Raji (cell line): ENCODE measurements around the gene MDC1.
A peak's percentile ranks its signal among the peaks of the same experiment; 100 is the strongest.

Experiments used
- POLR2A ChIP-seq: IDR thresholded peaks from 2 replicates; pipeline ENCODE4 v1.6.1; 2011; ENCODE audit warnings: low read depth, low read length, control low read depth; ENCODE audit not compliant: insufficient read depth

The MDC1 gene

GRCh38 chr6:30687659-30688431 is 29.2 kb downstream of the MDC1 start:
- no peak for TF ChIP-seq POLR2A

DNA sequence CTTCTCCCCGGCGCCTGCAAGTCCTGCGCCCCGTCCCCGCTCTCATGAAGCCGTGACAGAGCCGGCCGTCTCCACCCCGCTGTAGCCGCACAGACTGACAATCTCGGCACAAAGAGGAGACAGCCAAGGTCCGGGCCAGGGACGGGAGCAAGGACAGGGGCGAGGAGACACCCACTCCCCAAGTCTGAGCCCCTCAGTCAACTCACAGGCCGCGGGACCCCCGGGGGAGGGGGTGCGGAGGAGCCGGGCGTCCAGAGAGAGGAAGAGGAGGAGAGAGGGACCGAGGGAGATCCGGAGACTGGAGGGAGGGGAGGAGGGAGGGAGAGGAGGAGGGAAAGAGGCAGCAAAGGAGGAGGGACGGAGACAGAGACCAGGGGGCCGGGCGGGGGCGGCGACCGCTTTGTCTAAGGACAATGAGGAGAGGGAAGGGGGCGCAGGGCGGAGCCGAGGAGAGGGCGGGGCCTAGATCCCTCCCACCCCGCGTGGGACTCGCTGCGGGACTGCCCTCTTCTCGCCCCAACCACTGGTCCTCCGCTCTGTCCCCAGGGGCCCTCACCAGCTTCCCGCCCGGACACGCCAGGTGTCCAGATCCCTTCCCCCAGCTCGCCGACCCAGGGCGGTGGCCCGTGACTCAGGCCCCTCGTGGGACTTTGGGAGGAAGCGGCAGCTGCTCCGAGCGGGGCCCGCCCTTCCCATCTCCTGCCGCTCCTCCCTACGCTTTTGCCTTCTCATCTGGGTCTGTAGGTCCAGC is 30.0 kb downstream of the MDC1 start:
- TF ChIP-seq POLR2A = peak; percentile 55; the same call in 1 of the 2 replicates

- peak; percentile 74 for TF ChIP-seq POLR2A
These were observed 30.8 kb downstream of the MDC1 start, which contains the start of gene PPP1R18 for GRCh38 chr6:30686009-30686907. PPP1R18 (minus strand) TSS chr6:30686645; CDS start chr6:30686018, 627 bp downstream.

DNA sequence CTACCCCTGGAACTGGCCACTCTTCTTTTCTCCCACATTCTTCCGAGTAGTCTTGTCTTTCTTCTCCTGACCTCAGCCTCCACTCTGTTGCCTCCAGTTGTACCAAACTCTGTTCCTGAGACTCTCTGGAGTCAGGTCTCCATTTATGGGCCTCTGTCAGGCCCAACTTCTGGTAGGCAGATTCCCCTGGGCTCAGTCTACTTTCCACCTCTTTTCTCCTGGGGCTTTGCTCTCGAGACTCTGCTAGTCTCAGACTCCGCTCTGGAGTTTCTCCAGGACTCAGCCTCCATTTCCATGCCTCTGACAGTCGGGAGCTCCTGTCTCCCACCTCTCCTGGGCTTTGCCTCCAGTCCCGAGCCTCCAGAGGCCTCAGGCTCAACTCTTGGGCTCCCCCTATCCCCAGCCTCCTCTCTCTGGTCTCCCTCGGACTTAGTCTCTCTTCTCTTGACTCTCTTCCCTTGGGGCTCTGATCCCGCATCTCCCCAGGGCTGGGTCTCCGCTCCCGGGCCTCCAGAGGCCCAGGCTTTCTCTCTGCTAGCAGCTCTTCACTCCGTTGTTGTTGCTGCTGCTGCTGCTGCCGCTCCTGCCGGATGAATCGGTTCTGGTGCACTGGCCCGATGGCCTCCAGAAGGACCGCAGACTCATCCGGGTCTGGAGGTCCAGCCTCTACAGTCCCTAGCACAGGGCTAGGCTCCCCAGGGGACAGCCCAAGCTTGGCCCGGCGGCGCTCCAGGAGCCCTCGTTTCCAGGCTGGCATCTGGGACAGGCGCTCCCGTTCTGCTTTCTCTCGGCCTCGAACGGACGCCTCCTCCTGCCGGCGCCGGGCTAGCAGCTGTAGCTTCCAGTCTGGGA is 31.7 kb downstream of the MDC1 start:
- TF ChIP-seq POLR2A = no peak

GRCh38 chr6:30684386-30685156 is 32.5 kb downstream of the MDC1 start:
- TF ChIP-seq POLR2A = peak; percentile 46; the same call in 1 of the 2 replicates

- no peak for TF ChIP-seq POLR2A
These were observed 33.1 kb downstream of the MDC1 start for GRCh38 chr6:30683980-30684338.

DNA sequence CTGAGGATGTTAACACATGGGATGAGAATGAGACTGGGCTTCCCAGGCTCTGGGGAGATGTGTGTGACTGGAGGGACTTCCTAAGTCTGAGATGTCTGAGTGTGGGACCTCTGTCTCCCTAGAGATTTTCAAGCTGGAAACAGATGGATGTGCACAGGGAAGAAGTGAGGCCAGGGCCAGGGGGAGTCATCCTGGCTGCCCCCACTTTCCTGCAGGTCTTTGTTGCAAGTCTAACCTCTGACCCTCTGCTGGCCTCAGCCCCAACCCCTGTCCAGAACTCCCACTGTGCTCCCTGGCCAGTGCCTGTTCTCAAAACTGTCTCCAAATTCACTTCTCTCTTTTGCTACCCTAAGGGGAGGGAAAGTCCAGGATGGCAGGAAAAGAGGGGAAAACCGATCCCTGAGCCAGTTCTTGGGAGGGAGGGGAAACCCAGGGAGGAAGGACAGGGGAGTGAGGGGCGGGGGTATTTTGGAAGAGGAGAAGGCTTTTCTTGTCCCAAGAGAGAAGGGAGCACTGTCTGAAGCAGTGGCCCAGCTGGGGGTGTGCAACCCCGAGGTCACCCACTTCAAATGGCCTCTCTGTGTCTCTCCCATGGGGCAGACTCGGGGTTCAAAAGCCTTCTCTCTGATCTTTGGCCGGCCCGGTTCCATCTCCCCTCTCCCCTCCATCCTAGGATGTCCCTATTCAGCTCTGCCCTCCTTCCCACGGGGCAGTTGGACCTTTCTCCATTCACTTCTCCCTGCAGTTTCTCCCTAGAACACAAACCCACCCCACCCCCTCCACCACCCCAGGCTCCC is 33.7 kb downstream of the MDC1 start:
- TF ChIP-seq POLR2A = no peak

- peak; percentile 85 for TF ChIP-seq POLR2A
These were observed 34.7 kb downstream of the MDC1 start for GRCh38 chr6:30682143-30683117.

DNA sequence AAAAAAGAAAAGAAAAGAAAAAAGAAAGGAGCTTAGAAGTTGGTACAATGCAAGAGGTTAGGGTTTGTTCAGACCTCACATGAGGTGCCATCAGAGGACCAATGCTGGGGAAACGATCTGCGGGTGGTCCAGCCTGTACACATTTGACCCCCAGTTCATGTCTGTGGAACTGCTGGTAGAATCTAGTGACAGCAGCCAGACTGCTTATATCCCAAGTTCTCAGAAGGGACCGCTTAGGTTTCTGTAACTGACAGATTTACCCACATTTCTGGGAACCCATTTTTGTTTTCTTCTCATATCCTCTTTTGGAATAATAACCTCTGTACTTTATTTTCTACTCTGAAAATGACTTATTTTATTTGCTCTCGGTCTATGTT is 35.3 kb downstream of the MDC1 start:
- TF ChIP-seq POLR2A = no peak

- TF ChIP-seq POLR2A = no peak
These were observed 37.1 kb downstream of the MDC1 start for GRCh38 chr6:30679765-30680535.
